Karpas-422 (cell line): Measurements from ENCODE around the gene AATK. TPM values are rescaled to one million over a fixed set of nuclear protein-coding genes. Genes with fewer than 3 reads are reported as not detected.

Source experiments
- DNase-seq: peaks from one replicate; pipeline ENCODE4 v3.0.0-alpha.2; 2015
- H2AFZ ChIP-seq: fragments of 200-600 bp; sonication (generic); 2 replicates; pipeline ENCODE4 v1.6.1; 2014; ENCODE audit warnings: antibody characterized with exemption, low read length, mixed read lengths
- H3K27ac ChIP-seq: fragments of 200-600 bp; sonication (generic); 2 replicates; pipeline ENCODE4 v1.5.1; 2014; ENCODE audit warnings: mild to moderate bottlenecking, low read length, moderate library complexity
- H3K27me3 ChIP-seq: fragments of 200-600 bp; sonication (generic); 2 replicates; pipeline ENCODE4 v1.6.1; 2014; ENCODE audit warnings: low read length, mixed read lengths
- H3K36me3 ChIP-seq: fragments of 200-600 bp; sonication (generic); 2 replicates; pipeline ENCODE4 v1.6.1; 2014; ENCODE audit warnings: low read length, mixed read lengths; ENCODE audit not compliant: insufficient read depth
- H3K4me1 ChIP-seq: fragments of 200-600 bp; sonication (generic); 2 replicates; pipeline ENCODE4 v1.6.1; 2014; ENCODE audit warnings: mild to moderate bottlenecking, low read length, mixed read lengths
- H3K4me2 ChIP-seq: fragments of 200-600 bp; sonication (generic); 2 replicates; pipeline ENCODE4 v1.6.1; 2014; ENCODE audit warnings: low read length, low read depth, mild to moderate bottlenecking; ENCODE audit not compliant: poor library complexity, severe bottlenecking
- H3K4me3 ChIP-seq: fragments of 200-600 bp; sonication (generic); 2 replicates; pipeline ENCODE4 v1.5.1; 2014; ENCODE audit warnings: mild to moderate bottlenecking, antibody characterized with exemption, low read length, mixed read lengths
- H3K79me2 ChIP-seq: fragments of 200-600 bp; sonication (generic); 2 replicates; pipeline ENCODE4 v1.6.1; 2014; ENCODE audit warnings: mild to moderate bottlenecking, low read length, mixed read lengths
- H3K9ac ChIP-seq: fragments of 200-600 bp; sonication (generic); 2 replicates; pipeline ENCODE4 v1.6.0; 2014; ENCODE audit warnings: low read length
- H3K9me2 ChIP-seq: fragments of 200-600 bp; sonication (generic), shearing (Covaris generic); replicated peaks from 2 replicates; pipeline ENCODE4 v1.6.0; 2014; ENCODE audit warnings: mild to moderate bottlenecking, low read length, moderate library complexity; ENCODE audit not compliant: insufficient read depth
- H3K9me3 ChIP-seq: fragments of 300-700, 200-600 bp; sonication (generic); 2 replicates; pipeline ENCODE4 v1.6.1; 2014; ENCODE audit warnings: low read length, mixed read lengths
- H4K20me1 ChIP-seq: fragments of 200-600 bp; sonication (generic); 2 replicates; pipeline ENCODE4 v1.6.1; 2014; ENCODE audit warnings: mild to moderate bottlenecking, antibody characterized with exemption, low read length, low read depth; ENCODE audit not compliant: insufficient read depth
- total RNA-seq: library from RNA; depleted of rRNA; stranded (reverse); fragments of >200 nt; shearing (Covaris generic); gene quantifications from 2 replicates; pipeline ENCODE4 v1.2.3, GENCODE V29; 2014; ENCODE audit warnings: low replicate concordance

The AATK gene
- total RNA-seq, 1 experiment from 2014 or later = not detected

DNA sequence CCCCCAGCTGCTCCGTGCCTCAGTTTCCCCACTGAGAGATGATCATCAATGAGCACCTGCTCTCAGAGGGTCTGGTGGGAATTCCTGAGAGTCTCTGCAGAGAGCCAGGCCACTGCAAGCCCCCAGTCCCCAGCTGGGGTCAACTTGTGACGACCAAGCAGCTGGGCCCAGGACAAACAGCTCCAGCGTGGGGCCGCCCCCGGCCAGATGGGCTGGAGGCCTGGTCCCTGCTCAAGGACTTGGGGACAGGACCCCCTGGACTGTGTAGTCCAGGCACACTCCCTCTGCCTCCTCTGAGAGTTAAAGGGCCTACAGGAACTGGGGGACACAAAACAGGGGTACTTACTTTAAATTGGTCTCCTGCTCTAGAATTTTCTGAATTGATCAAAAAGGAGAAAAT, 16.6 kb upstream of the AATK start:
- Histone ChIP-seq H3K27me3 (no peaks in the 10 kb centered on the region), H2AFZ (no peak overlapping the region), H3K9me3 (no peaks in the 10 kb centered on the region), H4K20me1 (no peaks in the 10 kb centered on the region), H3K27ac (no peak overlapping the region), H3K4me2 (no peak overlapping the region), H3K36me3 (no peaks in the 10 kb centered on the region), H3K79me2 (no peaks in the 10 kb centered on the region), H3K9ac (no peak overlapping the region), H3K4me1 (peaks cover 8% of the 10 kb centered on the region), H3K4me3 (no peak overlapping the region), H3K9me2 (no peaks in the 10 kb centered on the region)
- no peak for DNase-seq

DNA sequence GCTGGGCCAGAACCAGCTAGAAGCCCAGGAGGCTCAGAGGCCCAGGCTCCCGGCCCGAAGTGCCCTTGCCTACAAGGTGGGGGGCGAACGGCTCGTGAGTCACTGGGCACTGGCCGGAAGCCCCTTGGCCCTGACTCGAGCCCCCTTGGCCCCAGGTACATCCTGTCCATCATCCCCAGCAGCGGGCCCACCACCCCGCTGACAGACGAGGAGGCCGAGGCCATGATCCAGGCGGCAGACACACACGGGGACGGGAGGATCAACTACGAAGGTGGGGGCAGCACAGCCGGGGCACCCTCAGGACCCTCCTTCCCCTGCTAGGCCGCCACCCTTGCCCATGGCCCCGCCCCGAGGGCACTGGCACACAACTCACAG, 15.8 kb upstream of the AATK start:
- Histone ChIP-seq H3K4me2 (no peak overlapping the region), H3K9me3 (no peaks in the 10 kb centered on the region), H4K20me1 (no peaks in the 10 kb centered on the region), H3K79me2 (no peaks in the 10 kb centered on the region), H3K36me3 (no peaks in the 10 kb centered on the region), H3K4me1 (peaks cover 8% of the 10 kb centered on the region), H3K27ac (no peak overlapping the region), H3K27me3 (no peaks in the 10 kb centered on the region), H3K9me2 (no peaks in the 10 kb centered on the region), H3K9ac (no peak overlapping the region), H3K4me3 (no peak overlapping the region), H2AFZ (no peak overlapping the region)
- no peak for DNase-seq

DNA sequence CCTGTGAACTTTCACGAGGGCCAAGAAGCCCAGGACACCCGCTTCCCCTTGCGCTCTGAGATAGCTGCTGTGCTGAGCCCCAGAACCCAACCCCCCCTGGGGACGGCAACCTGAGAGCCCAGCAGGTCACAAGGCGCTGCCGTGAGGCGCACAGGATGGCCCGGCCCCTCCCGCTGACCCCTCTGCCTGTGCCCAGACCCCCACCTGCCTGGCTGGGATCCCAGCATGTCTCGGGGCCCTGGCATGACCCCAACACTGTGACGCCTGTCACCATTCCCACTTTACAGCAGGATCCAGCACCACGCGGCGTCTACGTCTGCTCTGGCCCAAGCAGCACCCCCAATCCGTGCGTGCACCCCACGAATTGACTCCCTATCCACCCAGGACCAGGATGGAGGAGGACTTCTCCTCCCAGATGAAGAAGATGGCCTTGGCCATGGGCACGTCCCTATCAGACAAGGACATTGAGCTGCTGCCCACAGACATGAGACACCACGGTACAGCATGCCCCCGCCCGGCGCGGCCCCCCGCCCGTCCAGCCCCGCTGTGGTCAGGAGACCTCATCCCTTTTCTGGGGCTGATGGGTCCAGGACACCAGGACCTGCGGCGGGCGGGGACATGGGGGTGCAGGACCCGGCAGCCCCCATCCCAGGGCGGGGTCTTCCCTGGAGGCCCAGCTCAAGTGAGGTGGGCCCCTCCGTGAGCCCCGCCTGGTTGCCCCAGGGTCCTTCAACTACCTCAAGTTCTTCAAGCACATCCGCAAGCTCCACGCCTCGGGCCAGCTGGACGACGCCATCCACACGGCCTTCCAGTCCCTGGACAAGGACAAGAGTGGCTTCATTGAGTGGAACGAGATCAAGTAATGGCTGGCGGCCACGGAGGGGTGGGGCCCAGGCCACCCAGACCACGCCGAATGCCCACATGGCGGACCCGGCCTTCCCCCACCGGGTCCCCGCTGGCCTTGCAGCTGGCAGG, 15.1 kb upstream of the AATK start:
- Histone ChIP-seq H3K4me1 (peaks cover 8% of the 10 kb centered on the region), H3K79me2 (no peaks in the 10 kb centered on the region), H4K20me1 (no peaks in the 10 kb centered on the region), H3K4me2 (no peak overlapping the region), H2AFZ (no peak overlapping the region), H3K36me3 (no peaks in the 10 kb centered on the region), H3K9me3 (no peaks in the 10 kb centered on the region), H3K9ac (no peak overlapping the region), H3K27ac (no peak overlapping the region), H3K9me2 (no peaks in the 10 kb centered on the region), H3K4me3 (no peak overlapping the region), H3K27me3 (no peaks in the 10 kb centered on the region)
- no peak for DNase-seq

DNA sequence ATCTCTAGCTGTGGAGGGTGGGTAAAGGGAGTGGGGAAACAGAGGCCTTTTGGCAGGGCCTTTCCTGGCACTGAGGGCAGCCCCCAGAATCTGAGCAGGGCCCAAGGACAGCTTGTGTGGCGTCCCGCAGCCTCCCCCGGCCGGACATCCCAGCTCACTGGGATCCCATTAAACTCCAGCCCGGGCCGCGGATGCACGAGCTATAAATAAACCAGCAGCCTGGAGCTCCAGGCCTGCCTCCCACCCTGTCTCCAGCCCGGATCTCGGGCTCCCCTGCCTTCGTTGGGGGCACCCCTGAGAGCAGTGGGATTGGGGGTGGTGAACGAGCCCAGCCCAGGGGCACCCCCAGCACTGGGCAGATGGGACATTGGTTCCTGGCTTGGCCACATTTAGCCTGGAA, 13.8 kb upstream of the AATK start:
- H3K27me3 ChIP-seq = no peaks in the 10 kb centered on the region

DNA sequence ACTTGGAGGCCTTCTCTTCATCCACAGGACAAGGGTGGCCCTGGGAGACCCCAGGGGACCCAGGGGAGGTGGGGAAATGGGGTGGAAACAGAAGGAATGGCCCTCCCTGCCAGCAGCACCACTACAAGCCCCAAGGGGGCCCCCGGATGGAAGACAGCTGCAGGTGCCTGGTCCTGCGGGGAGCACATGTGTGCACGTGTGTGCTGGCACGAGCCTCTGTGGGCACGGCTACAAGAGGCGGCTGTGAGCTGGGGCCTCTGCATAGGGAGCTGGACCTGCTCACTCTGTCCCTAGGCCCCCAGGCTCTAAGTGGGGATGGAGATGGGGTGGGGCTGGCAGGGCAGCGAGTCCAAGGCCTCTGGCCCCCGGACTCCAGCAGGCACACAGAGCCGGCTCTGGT, 13.2 kb upstream of the AATK start:
- Histone ChIP-seq H3K36me3 (no peaks in the 10 kb centered on the region), H3K9ac (no peak overlapping the region), H3K4me3 (no peak overlapping the region), H3K4me1 (peaks cover 8% of the 10 kb centered on the region), H3K9me2 (no peaks in the 10 kb centered on the region), H3K4me2 (no peak overlapping the region), H3K27me3 (no peaks in the 10 kb centered on the region), H3K79me2 (no peaks in the 10 kb centered on the region), H3K27ac (no peak overlapping the region), H3K9me3 (no peaks in the 10 kb centered on the region), H4K20me1 (no peaks in the 10 kb centered on the region), H2AFZ (no peak overlapping the region)
- no peak for DNase-seq

More for the DNA sequence above, 13.8 kb upstream of the AATK start:
- H3K9ac ChIP-seq = no peak overlapping the region
- no peaks in the 10 kb centered on the region for H3K9me3 ChIP-seq
- H2AFZ ChIP-seq = no peak overlapping the region
- DNase-seq = no peak
- peaks cover 8% of the 10 kb centered on the region for H3K4me1 ChIP-seq
- H3K4me2 ChIP-seq = no peak overlapping the region
- no peaks in the 10 kb centered on the region for H4K20me1 ChIP-seq
- no peak overlapping the region for H3K27ac ChIP-seq
- H3K79me2 ChIP-seq = no peaks in the 10 kb centered on the region
- no peak overlapping the region for H3K4me3 ChIP-seq
- H3K36me3 ChIP-seq = no peaks in the 10 kb centered on the region
- no peaks in the 10 kb centered on the region for H3K9me2 ChIP-seq

DNA sequence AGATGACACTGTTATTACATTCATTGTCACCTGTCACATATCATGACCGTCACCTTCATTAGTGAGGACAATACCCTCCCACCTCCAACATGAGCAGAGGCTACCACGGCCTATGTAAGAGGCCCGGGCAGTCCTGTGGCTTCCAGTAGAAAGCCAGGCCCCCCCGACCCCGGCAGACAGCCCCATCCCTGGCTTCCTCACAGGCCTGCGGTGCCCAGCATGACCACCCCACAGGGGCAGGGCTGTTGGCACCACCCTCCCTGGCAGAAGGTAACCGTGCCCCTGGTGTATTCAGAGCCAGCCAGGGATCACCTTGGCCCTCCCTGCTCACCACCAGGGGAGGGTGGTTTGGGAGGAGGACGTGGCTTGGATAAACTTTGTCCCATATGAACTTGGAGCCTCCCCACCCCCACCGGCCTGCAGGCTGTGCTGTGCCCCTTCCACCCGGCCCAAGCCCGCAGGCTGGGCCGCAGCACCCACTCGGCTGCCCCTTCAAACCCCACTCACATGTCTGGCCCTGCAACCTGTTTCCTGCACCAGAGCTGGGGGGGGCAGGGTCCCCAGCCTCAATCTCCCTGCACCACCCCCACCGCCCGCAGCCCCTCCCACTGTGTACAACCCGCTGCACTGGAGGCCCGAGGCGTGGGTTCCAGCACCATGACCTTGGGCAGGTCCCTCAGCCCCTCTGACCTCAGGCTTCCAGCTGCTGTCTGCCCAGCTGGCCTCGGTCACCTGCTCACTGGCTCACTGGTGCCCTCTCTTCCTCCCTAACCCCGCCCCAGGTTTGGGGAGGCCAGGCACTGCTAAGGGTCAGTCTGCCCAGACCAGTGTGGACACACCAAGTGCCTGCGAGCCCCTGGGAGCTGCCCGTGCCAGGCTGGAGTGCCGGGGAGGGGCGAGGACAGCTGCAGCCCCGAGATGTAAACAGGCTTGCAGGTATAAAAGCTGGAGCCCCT, 12.4 kb upstream of the AATK start:
- H3K4me1 ChIP-seq = peaks cover 8% of the 10 kb centered on the region
- H3K4me3 ChIP-seq = no peak overlapping the region
- H3K36me3 ChIP-seq = no peaks in the 10 kb centered on the region
- no peak overlapping the region for H3K27ac ChIP-seq
- no peak overlapping the region for H2AFZ ChIP-seq
- no peak overlapping the region for H3K9ac ChIP-seq
- no peaks in the 10 kb centered on the region for H4K20me1 ChIP-seq
- no peak overlapping the region for H3K4me2 ChIP-seq
- H3K9me3 ChIP-seq = no peaks in the 10 kb centered on the region
- H3K9me2 ChIP-seq = no peaks in the 10 kb centered on the region
- no peaks in the 10 kb centered on the region for H3K27me3 ChIP-seq
- no peak for DNase-seq
- no peaks in the 10 kb centered on the region for H3K79me2 ChIP-seq

DNA sequence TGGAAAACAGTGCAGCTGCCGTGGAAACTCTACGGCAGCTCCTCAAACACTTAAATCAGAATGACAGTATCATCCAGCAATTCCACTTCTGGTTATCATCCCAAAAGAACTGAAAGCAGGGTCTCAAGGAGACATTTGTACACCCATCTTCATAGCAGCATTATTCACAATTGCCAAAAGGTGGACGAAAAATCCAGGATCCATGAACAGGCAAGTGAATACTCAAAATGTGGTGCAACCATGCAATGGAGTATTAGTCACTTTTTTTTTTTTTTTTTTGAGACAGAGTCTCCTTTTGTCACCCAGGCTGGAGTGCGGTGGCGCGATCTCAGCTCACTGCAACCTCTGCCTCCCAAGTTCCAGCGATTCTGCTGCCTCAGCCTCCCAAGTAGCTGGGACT, 10.6 kb upstream of the AATK start:
- Histone ChIP-seq H3K9me3 (no peaks in the 10 kb centered on the region), H3K4me2 (no peak overlapping the region), H3K9ac (no peak overlapping the region)

DNA sequence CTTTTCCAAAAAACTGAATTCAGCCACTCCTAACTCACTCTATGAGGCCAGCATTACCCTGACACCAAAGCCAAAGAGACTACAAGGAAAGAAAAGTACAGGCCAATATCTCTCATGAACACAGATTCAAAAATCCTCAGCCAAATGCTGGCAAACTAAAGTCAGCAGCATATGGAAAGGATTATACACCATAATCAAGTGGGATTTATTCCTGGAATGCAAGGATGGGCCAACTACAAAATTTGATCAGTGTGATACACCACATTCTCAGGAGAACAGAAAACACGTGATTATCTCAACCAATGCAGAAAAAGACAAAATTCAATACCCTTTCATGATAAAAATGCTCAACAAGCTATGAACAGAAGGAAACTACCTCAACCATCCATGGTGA, 7.7 kb upstream of the AATK start:
- Histone ChIP-seq H3K4me2 (no peak overlapping the region), H3K27me3 (no peaks in the 10 kb centered on the region), H3K79me2 (no peaks in the 10 kb centered on the region), H3K9me2 (no peaks in the 10 kb centered on the region), H3K9ac (no peak overlapping the region), H3K36me3 (no peaks in the 10 kb centered on the region), H3K27ac (no peak overlapping the region), H3K9me3 (no peaks in the 10 kb centered on the region), H2AFZ (no peak overlapping the region), H3K4me3 (no peak overlapping the region), H4K20me1 (no peaks in the 10 kb centered on the region), H3K4me1 (no peaks in the 10 kb centered on the region; the same call in 1 of the 2 replicates)
- no peak for DNase-seq

More for the DNA sequence above, 10.6 kb upstream of the AATK start:
- H4K20me1 ChIP-seq = no peaks in the 10 kb centered on the region
- no peak overlapping the region for H3K27ac ChIP-seq
- peaks cover 8% of the 10 kb centered on the region for H3K4me1 ChIP-seq
- H3K79me2 ChIP-seq = no peaks in the 10 kb centered on the region
- no peaks in the 10 kb centered on the region for H3K27me3 ChIP-seq
- no peaks in the 10 kb centered on the region for H3K9me2 ChIP-seq
- no peak overlapping the region for H2AFZ ChIP-seq
- H3K36me3 ChIP-seq = no peaks in the 10 kb centered on the region
- DNase-seq = no peak
- no peak overlapping the region for H3K4me3 ChIP-seq
